GM12801 (cell line): ENCODE results near the gene SFRP4.

Experiments
- TF ChIP-seq, protein P1 (sequence below): IDR thresholded peaks from one replicate; pipeline ENCODE4 v1.5.1; 2011; ENCODE audit warnings: control low read depth; ENCODE audit not compliant: insufficient read length; ENCODE audit errors: extremely low read depth

SFRP4 gene

DNA sequence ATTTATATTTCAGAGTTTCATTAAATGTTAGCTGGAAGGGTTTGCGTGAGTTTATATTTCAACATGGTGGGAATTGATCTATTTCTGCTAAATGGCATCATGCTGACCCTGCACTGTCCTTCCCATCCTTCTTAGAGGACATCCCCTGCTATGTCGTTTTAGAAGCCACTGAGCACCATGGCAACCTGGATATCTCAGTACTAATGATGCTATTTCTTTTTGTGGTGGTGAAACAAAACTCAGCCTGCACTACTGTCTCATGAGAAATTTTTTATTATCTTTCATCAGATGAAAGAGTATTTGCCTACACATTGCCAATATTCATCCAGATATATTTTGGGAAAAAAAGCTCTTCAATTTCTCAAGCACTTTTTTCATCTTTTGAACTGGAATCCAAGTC lies 15.9 kb upstream of the SFRP4 start:
- TF ChIP-seq, protein P1, sequence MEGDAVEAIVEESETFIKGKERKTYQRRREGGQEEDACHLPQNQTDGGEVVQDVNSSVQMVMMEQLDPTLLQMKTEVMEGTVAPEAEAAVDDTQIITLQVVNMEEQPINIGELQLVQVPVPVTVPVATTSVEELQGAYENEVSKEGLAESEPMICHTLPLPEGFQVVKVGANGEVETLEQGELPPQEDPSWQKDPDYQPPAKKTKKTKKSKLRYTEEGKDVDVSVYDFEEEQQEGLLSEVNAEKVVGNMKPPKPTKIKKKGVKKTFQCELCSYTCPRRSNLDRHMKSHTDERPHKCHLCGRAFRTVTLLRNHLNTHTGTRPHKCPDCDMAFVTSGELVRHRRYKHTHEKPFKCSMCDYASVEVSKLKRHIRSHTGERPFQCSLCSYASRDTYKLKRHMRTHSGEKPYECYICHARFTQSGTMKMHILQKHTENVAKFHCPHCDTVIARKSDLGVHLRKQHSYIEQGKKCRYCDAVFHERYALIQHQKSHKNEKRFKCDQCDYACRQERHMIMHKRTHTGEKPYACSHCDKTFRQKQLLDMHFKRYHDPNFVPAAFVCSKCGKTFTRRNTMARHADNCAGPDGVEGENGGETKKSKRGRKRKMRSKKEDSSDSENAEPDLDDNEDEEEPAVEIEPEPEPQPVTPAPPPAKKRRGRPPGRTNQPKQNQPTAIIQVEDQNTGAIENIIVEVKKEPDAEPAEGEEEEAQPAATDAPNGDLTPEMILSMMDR, result no peak

DNA sequence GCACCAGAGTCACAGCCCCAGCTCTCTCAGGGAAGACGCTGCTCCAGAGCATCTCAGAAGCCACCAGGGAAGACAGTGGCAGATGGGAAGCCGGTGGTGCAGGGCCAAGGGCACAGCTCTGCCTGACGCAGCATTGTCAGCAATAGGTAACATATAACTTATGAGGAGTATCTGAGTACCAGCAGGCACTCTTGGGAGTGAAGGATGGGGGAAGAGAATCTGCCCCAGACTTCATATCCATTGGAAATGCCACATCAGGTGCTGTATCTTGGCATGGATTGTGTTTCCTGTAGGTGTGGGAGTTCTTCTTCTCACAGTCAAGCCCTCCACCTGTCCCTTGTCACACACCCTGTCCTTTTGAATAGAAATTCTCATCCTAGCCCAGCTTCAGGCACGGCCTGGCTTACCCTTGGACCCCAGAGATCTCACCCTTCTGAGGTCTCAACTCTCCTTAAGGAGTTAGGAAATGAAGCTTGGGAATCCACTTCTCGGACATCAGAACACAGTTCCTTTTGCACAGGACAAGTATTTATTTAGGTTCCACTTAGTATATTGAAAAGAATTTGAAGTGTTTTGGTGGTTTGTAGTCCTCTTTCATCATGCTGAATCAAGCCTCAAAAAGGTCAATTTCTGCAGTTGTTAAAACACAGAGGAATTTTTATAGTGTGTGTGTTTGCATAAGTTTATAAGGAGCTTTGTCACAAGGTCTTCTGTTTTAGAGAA lies 13.8 kb upstream of the SFRP4 start:
- TF ChIP-seq, protein P1, result no peak

DNA sequence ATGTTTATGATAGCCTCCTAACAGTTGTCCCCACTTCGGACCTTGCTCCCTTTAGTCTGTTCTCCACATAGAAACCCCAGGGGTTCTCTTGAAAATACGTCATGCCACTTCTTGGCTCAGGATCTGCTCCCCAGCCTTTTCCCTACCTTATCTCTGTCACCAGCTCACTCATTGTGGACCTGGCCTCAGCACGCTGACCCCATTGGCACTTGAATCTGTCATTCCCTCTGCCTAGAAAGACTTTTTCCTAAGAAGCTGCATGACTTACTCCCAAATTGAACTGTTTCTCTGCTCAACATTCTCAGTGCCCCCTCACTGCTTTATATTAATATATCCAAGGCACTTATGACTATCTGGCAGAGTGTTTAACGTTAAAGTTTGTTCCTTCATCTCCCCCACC lies 12.3 kb upstream of the SFRP4 start:
- TF ChIP-seq, protein P1, result no peak

DNA sequence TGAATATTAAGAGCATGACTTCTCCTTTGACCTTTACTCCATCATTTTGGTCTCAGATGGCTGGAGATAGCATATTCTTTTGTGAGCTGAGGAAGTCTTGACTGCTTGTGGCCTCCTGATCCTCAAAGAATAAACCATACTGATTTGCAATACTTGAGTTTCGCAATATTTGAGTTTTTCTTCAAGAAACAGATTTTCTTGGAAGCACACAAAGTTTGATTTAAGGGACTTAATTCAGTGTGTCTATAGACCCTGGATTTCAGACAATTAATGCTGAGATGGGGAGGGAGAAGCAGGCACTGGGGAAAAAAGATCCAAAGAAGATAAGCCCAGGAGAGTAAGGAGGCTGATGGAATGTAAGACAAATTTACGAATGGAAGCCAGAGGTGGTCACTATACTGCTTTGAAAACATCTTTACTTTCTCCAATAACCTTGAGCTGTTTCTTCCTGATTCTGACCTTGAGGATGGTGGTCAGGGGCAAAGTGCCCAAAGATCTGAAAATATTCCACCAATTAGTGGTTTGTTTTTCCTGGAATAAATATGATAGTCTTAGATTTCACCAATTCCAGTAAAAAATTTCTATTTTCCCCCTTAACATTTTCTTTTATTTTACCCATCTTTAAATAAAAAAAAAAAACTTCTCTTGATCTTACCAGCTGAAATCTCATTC lies 11.3 kb upstream of the SFRP4 start:
- TF ChIP-seq, protein P1, result no peak

DNA sequence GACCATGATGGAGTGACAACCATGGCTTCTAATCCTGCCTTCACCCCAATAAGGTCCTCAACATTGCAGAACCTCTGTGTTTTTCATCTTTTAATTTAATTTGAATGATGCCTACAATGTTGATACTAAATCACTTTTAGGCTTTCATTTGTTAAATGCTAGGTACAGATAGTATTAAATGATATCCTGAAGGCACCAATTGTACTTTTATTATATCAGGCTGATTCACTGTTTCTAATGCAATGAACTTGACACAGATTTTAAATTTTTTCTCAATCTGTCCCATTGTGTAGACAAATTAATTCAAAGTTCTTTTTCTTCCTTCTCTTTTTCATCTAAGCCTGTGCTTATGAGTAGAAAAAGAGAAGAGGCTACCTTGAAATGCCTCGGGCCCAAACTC lies 9.0 kb upstream of the SFRP4 start:
- TF ChIP-seq, protein P1, result no peak

DNA sequence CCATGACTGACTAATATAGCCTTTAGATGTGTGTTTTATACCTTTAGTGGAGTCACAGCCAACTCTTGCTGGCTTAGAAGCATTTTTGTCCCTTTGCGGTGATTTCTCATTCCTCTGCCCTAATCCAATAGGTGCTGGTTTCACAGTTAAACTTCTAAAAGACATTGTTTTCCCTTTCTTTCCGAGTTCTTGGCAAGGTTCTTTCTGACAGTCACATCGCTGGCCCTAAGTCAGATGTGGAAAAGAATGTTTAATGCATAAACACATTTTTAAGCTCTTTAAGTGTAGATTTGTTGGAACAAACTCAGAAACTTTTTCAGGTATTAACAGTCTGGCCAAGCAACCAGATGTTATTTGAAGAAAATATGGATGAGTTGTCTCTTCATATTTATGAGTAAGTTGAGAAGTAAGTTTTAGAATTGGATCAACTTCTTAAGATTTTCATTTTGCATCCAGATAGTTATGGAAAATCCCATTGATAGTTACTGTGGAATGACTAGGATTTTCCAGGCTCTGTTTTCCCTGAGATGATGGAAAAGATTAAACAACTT lies 7.9 kb upstream of the SFRP4 start:
- TF ChIP-seq, protein P1, result no peak

DNA sequence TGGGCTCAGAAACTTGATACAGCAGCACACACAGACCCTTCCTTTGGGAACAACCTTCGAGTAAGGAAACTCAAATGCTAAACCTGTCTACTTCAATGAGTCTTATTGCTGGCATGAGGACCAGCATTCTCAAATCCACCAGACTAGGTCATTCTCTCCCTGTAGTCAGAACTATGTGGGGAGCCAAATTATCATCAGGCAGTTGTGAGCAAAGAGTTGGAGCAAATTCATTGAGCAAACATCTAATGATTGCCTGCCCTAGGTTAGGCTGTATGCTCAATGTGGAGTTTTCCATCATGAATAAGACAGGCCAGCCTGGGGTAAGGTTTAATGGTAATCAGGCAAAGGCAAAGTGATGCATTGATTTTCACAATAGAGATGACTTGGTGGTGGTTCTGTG lies 7.4 kb upstream of the SFRP4 start:
- TF ChIP-seq, protein P1, result no peak
